Body of pancreas (tissue), 4 donors: ENCODE results near the gene MAD2L2.

Experiments
- POLR2A ChIP-seq, 3 donors: fragments of 450-650 bp; IDR thresholded peaks; one replicate each; pipeline ENCODE4 v1.6.1; 2016; ENCODE audit warnings: antibody characterized with exemption in 3 of 3, mild to moderate bottlenecking in 2 of 3
- TF ChIP-seq, protein P1 (sequence below), 7 experiments: fragments of 450-650 bp in 4 of 7; fragments of 200-600 bp in 3 of 7; sonication (generic) in 3 of 7; IDR thresholded peaks; one replicate each; pipeline ENCODE4 v1.5.1; 2016 to 2019; ENCODE audit warnings: antibody characterized with exemption in 7 of 7

DNA sequence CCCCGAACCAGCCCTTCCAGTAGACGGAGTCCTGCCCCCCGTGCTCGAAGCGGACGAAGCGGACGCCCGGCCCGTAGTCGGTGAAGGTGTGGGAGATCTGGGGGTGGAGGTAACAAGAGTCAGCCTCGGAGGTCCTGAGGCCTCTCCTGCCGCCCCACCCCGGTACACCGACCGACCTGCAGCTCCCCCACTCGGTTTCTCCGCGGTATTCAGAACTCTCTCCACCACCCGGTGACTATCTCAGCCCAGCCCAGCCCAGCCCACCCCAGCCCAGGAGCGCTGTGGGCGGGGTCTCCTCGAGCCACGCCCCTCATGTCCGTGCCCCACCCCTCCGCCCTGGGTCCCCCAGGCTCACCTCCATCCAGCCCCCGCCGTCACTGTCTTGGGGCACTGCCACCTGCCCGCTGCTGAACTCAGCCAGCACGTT, 32.2 kb downstream of the MAD2L2 start:
- TF ChIP-seq, protein P1, sequence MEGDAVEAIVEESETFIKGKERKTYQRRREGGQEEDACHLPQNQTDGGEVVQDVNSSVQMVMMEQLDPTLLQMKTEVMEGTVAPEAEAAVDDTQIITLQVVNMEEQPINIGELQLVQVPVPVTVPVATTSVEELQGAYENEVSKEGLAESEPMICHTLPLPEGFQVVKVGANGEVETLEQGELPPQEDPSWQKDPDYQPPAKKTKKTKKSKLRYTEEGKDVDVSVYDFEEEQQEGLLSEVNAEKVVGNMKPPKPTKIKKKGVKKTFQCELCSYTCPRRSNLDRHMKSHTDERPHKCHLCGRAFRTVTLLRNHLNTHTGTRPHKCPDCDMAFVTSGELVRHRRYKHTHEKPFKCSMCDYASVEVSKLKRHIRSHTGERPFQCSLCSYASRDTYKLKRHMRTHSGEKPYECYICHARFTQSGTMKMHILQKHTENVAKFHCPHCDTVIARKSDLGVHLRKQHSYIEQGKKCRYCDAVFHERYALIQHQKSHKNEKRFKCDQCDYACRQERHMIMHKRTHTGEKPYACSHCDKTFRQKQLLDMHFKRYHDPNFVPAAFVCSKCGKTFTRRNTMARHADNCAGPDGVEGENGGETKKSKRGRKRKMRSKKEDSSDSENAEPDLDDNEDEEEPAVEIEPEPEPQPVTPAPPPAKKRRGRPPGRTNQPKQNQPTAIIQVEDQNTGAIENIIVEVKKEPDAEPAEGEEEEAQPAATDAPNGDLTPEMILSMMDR (IDR thresholded peaks at IDR 0.05): no peak
- no peak for TF ChIP-seq POLR2A (IDR thresholded peaks at IDR 0.05)
